Spleen (tissue), 7 donors: ENCODE results near the gene OTOG.

Source experiments
- CTCF ChIP-seq, 11 experiments: fragments of 200-600 bp in 7 of 11; fragments of 450-650 bp in 4 of 11; sonication (generic) in 4 of 11; IDR thresholded peaks in 8 of 11; conservative IDR thresholded peaks in 3 of 11; 1 replicate in 7 of 11; 2 replicates in 4 of 11; pipeline versions ENCODE4 v1.4.0 to v1.8.0; 2016 to 2021; ENCODE audit warnings: antibody characterized with exemption in 11 of 11, inconsistent platforms in 4 of 11, mild to moderate bottlenecking in 1 of 11
- POLR2A ChIP-seq, 3 donors: fragments of 450-650 bp; IDR thresholded peaks; one replicate each; pipeline ENCODE4 v1.5.1; 2017; ENCODE audit warnings: antibody characterized with exemption in 3 of 3, mild to moderate bottlenecking in 1 of 3
- POLR2AphosphoS5 ChIP-seq, 3 donors: sonication (generic); formaldehyde crosslinking; IDR thresholded peaks; one replicate each; pipeline ENCODE4 v1.5.1; 2017; ENCODE audit warnings: antibody characterized with exemption in 3 of 3
- donor health status: DM: no; HTN: no; CAD: no; lungs with moderate emphysema.
- donor health status: DM: no; HTN: no; CAD: no.
- donor health status: DM: no; HTN: no; CAD: no.

- no peak for TF ChIP-seq POLR2A (IDR thresholded peaks at IDR 0.05)
- TF ChIP-seq POLR2AphosphoS5 (IDR thresholded peaks at IDR 0.05), result no peak
- no peak for TF ChIP-seq CTCF (IDR thresholded peaks at IDR 0.05 in 8 of 11, conservative IDR thresholded peaks at IDR 0.05 in 3 of 11)
Observed at GRCh38 chr11:17531636-17532113, 15.4 kb upstream of the OTOG start.
